Colonic mucosa (tissue), 4 donors: ENCODE results near the gene CDCA3. TPM values are rescaled to one million over a fixed set of nuclear protein-coding genes. Genes with fewer than 3 reads are reported as not detected.
A peak's percentile ranks its signal among the peaks of the same experiment; 100 is the strongest.
"Not testable (repeated sequence)": the region's sequence is repeated elsewhere in the genome, so short reads cannot be mapped to it uniquely, and the experiment has no call there.

ENCODE experiments used
- DNase-seq: peaks from one replicate; pipeline ENCODE4 v3.0.0-alpha.2; 2020
- H3K27ac ChIP-seq: fragments of 200-600 bp; one replicate; pipeline ENCODE4 v1.8.0; 2021
- H3K27me3 ChIP-seq: fragments of 200-600 bp; one replicate; pipeline ENCODE4 v1.8.0; 2021
- H3K36me3 ChIP-seq: fragments of 200-600 bp; one replicate; pipeline ENCODE4 v1.8.0; 2021
- H3K4me1 ChIP-seq: fragments of 200-600 bp; one replicate; pipeline ENCODE4 v1.8.0; 2021; ENCODE audit warnings: mild to moderate bottlenecking
- H3K4me3 ChIP-seq: fragments of 200-600 bp; one replicate; pipeline ENCODE4 v1.8.0; 2021
- H3K9ac ChIP-seq, 2 donors: one replicate each; pipeline ENCODE4 v1.7.0; 2013; ENCODE audit warnings: control low read depth in 2 of 2, low read depth in 2 of 2, low read length in 2 of 2
- H3K9me3 ChIP-seq: fragments of 200-600 bp; one replicate; pipeline ENCODE4 v1.8.0; 2021
- CTCF ChIP-seq: fragments of 200-600 bp; IDR thresholded peaks from one replicate; pipeline ENCODE4 v1.8.0; 2022; ENCODE audit warnings: antibody characterized with exemption, mild to moderate bottlenecking
- intact Hi-C: fragments of 100-400 bp; cut with DNase I; formaldehyde crosslinking; loops from one replicate; pipeline ENCODE4 v1.14.1; 2022
- total RNA-seq, 2 donors: library from RNA; stranded (reverse); fragmentation: NEBNext Ultra II Directional in 1 of 2; extraction: Animal tissue kit (Norgen Biotek cat#: 25700) in 1 of 2; gene quantifications; one replicate each; pipeline ENCODE4 v1.2.1, GENCODE V29; 2021
- donor health status: healthy.
- donor health status: DM: no; HTN: no; CAD: no.
- donor health status: DM: no; HTN: no; CAD: no.

The CDCA3 gene
- total RNA-seq, 2 donors from 2014 or later: 11.4 to 63.7 TPM

- peaks cover 22% of the 10 kb centered on the region for H3K4me1 ChIP-seq
- DNase-seq: no peak
- no peak for TF ChIP-seq CTCF
- peaks cover 12% of the 10 kb centered on the region for H3K36me3 ChIP-seq
- H3K27ac ChIP-seq: peak overlapping the region; percentile 96
- intact Hi-C loops: loop anchor here (5.0 kb wide), 1 partner anchor 99 kb away; no protein-coding TSS in a partner anchor
- peak overlapping the region; percentile 90 to 97 for H3K9ac ChIP-seq
- no peaks in the 10 kb centered on the region for H3K9me3 ChIP-seq
- H3K4me3 ChIP-seq: peak overlapping the region; percentile 98
- H3K27me3 ChIP-seq: no peaks in the 10 kb centered on the region
Measured at GRCh38 chr12:6868211-6869048, 17.3 kb upstream of the CDCA3 start.

GRCh38 chr12:6867413-6868210 is 16.5 kb upstream of the CDCA3 start, which contains the start of gene TPI1:
TPI1 (plus strand) TSS chr12:6867531; CDS start chr12:6867567, 36 bp downstream.
- H3K9me3 ChIP-seq: no peaks in the 10 kb centered on the region
- peaks cover 22% of the 10 kb centered on the region for H3K4me1 ChIP-seq
- peak within 1 kb of the TSS; percentile 96 for H3K27ac ChIP-seq
- H3K36me3 ChIP-seq: peaks cover 12% of the 10 kb centered on the region
- peak within 1 kb of the TSS; percentile 98 for H3K4me3 ChIP-seq
- DNase-seq: peak; percentile 88
- intact Hi-C loops: loop anchor here (5.0 kb wide), 1 partner anchor 100 kb away; no protein-coding TSS in a partner anchor
- TF ChIP-seq CTCF: no peak
- H3K9ac ChIP-seq: peak within 1 kb of the TSS; percentile 90 to 97
- no peaks in the 10 kb centered on the region for H3K27me3 ChIP-seq

GRCh38 chr12:6866920-6867412 is 15.9 kb upstream of the CDCA3 start:
- H3K27ac ChIP-seq: peak overlapping the region; percentile 96
- peak overlapping the region; percentile 73 to 79 for H3K9ac ChIP-seq
- peak overlapping the region; percentile 98 for H3K4me3 ChIP-seq
- H3K9me3 ChIP-seq: no peaks in the 10 kb centered on the region
- peaks cover 12% of the 10 kb centered on the region for H3K36me3 ChIP-seq
- peaks cover 22% of the 10 kb centered on the region for H3K4me1 ChIP-seq
- no peak for DNase-seq
- TF ChIP-seq CTCF: no peak
- intact Hi-C loops: loop anchor here (5.0 kb wide), 1 partner anchor 100 kb away; no protein-coding TSS in a partner anchor
- no peaks in the 10 kb centered on the region for H3K27me3 ChIP-seq

- intact Hi-C loops: loop anchor here (5.0 kb wide), 1 partner anchor 101 kb away; no protein-coding TSS in a partner anchor
Measured at GRCh38 chr12:6866163-6866919, 15.3 kb upstream of the CDCA3 start.

GRCh38 chr12:6865307-6865706 is 14.2 kb upstream of the CDCA3 start:
- H3K9ac ChIP-seq, H3K9me3 ChIP-seq, DNase-seq, H3K27ac ChIP-seq, H3K36me3 ChIP-seq, H3K4me3 ChIP-seq, H3K27me3 ChIP-seq: not testable (repeated sequence)
- peaks cover 13% of the 10 kb centered on the region for H3K4me1 ChIP-seq
- intact Hi-C loops: loop anchor here (5.0 kb wide), 1 partner anchor 102 kb away; no protein-coding TSS in a partner anchor

More at GRCh38 chr12:6866163-6866919, 15.3 kb upstream of the CDCA3 start:
- Histone ChIP-seq H3K27ac (peak overlapping the region; percentile 96), H3K27me3 (no peaks in the 10 kb centered on the region), H3K9me3 (no peaks in the 10 kb centered on the region), H3K9ac (peak overlapping the region; percentile 73 to 79), H3K4me1 (peaks cover 19% of the 10 kb centered on the region), H3K36me3 (peaks cover 13% of the 10 kb centered on the region), H3K4me3 (peak overlapping the region; percentile 98)
- DNase-seq: no peak
- no peak for TF ChIP-seq CTCF
